Upper lobe of right lung (tissue), 1 donor: ENCODE data around the gene YPEL2. TPM values are rescaled to one million over a fixed set of nuclear protein-coding genes. Genes with fewer than 3 reads are reported as not detected.

Experiments
- ATAC-seq: fragments of 200-7000 bp; cut with Tn5 transposase; one replicate; pipeline ENCODE4 v1.9.1; 2020; ENCODE audit warnings: mild to moderate bottlenecking, moderate library complexity
- DNase-seq: peaks from one replicate; pipeline ENCODE4 v3.0.0-alpha.2; 2020
- H3K27ac ChIP-seq: fragments of 200-600 bp; one replicate; pipeline ENCODE4 v1.8.0; 2022
- H3K27me3 ChIP-seq: fragments of 200-600 bp; one replicate; pipeline ENCODE4 v1.8.0; 2022; ENCODE audit warnings: mild to moderate bottlenecking
- H3K36me3 ChIP-seq: fragments of 200-600 bp; one replicate; pipeline ENCODE4 v1.8.0; 2022
- H3K4me1 ChIP-seq: fragments of 200-600 bp; one replicate; pipeline ENCODE4 v1.8.0; 2022
- H3K4me3 ChIP-seq: fragments of 200-600 bp; one replicate; pipeline ENCODE4 v1.8.0; 2022; ENCODE audit warnings: mild to moderate bottlenecking
- H3K9me3 ChIP-seq: fragments of 200-600 bp; one replicate; pipeline ENCODE4 v1.8.0; 2022
- intact Hi-C: fragments of 100-400 bp; cut with DNase I; formaldehyde crosslinking; loops from one replicate; pipeline ENCODE4 v1.11.0; 2022
- total RNA-seq: library from RNA; stranded (reverse); fragmentation: NEBNext Ultra II Directional; extraction: Animal tissue kit (Norgen Biotek cat#: 25700); gene quantifications from one replicate; pipeline ENCODE4 v1.2.1, GENCODE V29; 2021
- TF ChIP-seq, protein P1 (sequence below): fragments of 200-600 bp; IDR thresholded peaks from one replicate; pipeline ENCODE4 v1.8.0; 2022; ENCODE audit warnings: antibody characterized with exemption
- donor health status: DM: no; HTN: yes; CAD: no; lungs with severe emphysema.

Gene YPEL2
- total RNA-seq, 1 donor from 2014 or later, result 19.6 TPM

GRCh38 chr17:59373882-59374495 is 42.5 kb downstream of the YPEL2 start:
- TF ChIP-seq, protein P1, sequence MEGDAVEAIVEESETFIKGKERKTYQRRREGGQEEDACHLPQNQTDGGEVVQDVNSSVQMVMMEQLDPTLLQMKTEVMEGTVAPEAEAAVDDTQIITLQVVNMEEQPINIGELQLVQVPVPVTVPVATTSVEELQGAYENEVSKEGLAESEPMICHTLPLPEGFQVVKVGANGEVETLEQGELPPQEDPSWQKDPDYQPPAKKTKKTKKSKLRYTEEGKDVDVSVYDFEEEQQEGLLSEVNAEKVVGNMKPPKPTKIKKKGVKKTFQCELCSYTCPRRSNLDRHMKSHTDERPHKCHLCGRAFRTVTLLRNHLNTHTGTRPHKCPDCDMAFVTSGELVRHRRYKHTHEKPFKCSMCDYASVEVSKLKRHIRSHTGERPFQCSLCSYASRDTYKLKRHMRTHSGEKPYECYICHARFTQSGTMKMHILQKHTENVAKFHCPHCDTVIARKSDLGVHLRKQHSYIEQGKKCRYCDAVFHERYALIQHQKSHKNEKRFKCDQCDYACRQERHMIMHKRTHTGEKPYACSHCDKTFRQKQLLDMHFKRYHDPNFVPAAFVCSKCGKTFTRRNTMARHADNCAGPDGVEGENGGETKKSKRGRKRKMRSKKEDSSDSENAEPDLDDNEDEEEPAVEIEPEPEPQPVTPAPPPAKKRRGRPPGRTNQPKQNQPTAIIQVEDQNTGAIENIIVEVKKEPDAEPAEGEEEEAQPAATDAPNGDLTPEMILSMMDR, result no peak
- Histone ChIP-seq H3K27ac (peak overlapping the region; percentile 71), H3K4me3 (no peak overlapping the region), H3K36me3 (no peaks in the 10 kb centered on the region), H3K4me1 (peaks cover 81% of the 10 kb centered on the region), H3K9me3 (no peaks in the 10 kb centered on the region), H3K27me3 (no peaks in the 10 kb centered on the region)
- no peak for ATAC-seq
- DNase-seq, result no peak
- intact Hi-C loops, result no loop called here

GRCh38 chr17:59374612-59375011 is 43.2 kb downstream of the YPEL2 start:
- Histone ChIP-seq H3K27ac (peak overlapping the region; percentile 71), H3K9me3 (no peaks in the 10 kb centered on the region), H3K4me3 (no peak overlapping the region), H3K4me1 (peaks cover 74% of the 10 kb centered on the region), H3K36me3 (no peaks in the 10 kb centered on the region), H3K27me3 (no peaks in the 10 kb centered on the region)
- no peak for DNase-seq
- intact Hi-C loops, result no loop called here
- TF ChIP-seq, protein P1, result no peak
- no peak for ATAC-seq

GRCh38 chr17:59375857-59376256 is 44.4 kb downstream of the YPEL2 start:
- no peak for ATAC-seq
- H3K9me3 ChIP-seq, result no peaks in the 10 kb centered on the region
- no peak overlapping the region for H3K4me3 ChIP-seq
- TF ChIP-seq, protein P1, result no peak
- no peaks in the 10 kb centered on the region for H3K36me3 ChIP-seq
- peaks cover 63% of the 10 kb centered on the region for H3K4me1 ChIP-seq
- H3K27me3 ChIP-seq, result no peaks in the 10 kb centered on the region
- H3K27ac ChIP-seq, result no peak overlapping the region
- DNase-seq, result no peak
- intact Hi-C loops, result no loop called here

DNA sequence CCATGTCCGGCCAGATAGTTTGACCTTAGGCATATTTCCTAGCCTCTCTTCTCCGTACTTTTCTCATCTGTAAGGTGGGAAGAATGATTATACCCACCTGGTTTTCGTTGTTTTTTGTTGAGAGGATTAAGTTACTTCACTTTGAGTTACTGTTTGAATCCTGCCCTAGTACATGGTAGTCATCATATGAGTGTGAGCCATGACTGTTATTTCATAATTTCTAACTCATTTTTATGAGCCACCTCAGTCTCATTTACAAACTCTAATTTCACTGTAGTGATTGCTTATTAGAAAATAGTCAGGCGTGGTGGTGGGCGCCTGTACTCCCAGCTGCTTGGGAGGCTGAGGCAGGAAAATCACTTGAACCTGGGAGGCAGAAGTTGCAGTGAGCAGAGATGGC is 45.1 kb downstream of the YPEL2 start:
- Histone ChIP-seq H3K4me3 (no peak overlapping the region), H3K27ac (peak overlapping the region; percentile 25), H3K27me3 (no peaks in the 10 kb centered on the region), H3K9me3 (no peaks in the 10 kb centered on the region), H3K4me1 (peaks cover 63% of the 10 kb centered on the region), H3K36me3 (no peaks in the 10 kb centered on the region)
- TF ChIP-seq, protein P1, result no peak
- ATAC-seq, result no peak
- intact Hi-C loops, result no loop called here
- DNase-seq, result no peak

DNA sequence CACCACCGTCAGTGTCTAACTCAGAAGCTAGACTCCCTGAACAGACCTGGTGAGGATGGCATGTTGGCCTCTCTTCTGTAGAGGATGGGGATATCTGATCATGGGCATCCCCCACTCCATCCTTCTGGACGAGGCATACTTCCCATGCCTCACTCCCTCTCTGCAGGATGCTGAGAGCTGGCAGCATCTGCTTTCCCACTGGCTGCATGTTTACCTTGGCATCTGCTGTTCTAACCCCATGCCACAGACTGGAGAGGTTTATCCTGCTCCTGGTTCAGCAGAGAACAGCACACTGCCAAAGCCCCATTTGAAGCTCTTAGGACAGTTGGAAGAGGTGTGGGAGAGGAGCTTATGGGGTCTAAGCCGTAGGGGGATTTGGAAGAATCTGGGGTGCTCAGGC is 46.0 kb downstream of the YPEL2 start:
- Histone ChIP-seq H3K27ac (peak overlapping the region; percentile 25), H3K9me3 (no peaks in the 10 kb centered on the region), H3K27me3 (no peaks in the 10 kb centered on the region), H3K4me1 (peaks cover 62% of the 10 kb centered on the region), H3K36me3 (no peaks in the 10 kb centered on the region), H3K4me3 (no peak overlapping the region)
- ATAC-seq (no peak), DNase-seq (no peak)
- TF ChIP-seq, protein P1, result no peak
- intact Hi-C loops, result no loop called here

- intact Hi-C loops, result no loop called here
- Histone ChIP-seq H3K27ac (no peak overlapping the region), H3K27me3 (no peaks in the 10 kb centered on the region), H3K9me3 (no peaks in the 10 kb centered on the region), H3K4me1 (peaks cover 49% of the 10 kb centered on the region), H3K36me3 (no peaks in the 10 kb centered on the region), H3K4me3 (no peak overlapping the region)
- DNase-seq, result no peak
- peak; percentile 51 for ATAC-seq
- TF ChIP-seq, protein P1, result no peak
These were observed 47.2 kb downstream of the YPEL2 start for GRCh38 chr17:59378675-59379074.
